IgD-negative memory B cell (primary cell): Measurements from ENCODE around the gene BRIX1. TPM values are rescaled to one million over a fixed set of nuclear protein-coding genes. Genes with fewer than 3 reads are reported as not detected.
"Not testable (repeated sequence)": the region's sequence is repeated elsewhere in the genome, so short reads cannot be mapped to it uniquely, and the experiment has no call there.

Experiments used
- H3K27ac Mint-ChIP-seq, 3 donors: one replicate each; pipeline ENCODE4 v1.8.0; 2020 to 2022; ENCODE audit warnings: mild to moderate bottlenecking in 3 of 3, mixed read lengths in 3 of 3, moderate library complexity in 1 of 3
- H3K27me3 Mint-ChIP-seq: one replicate; pipeline ENCODE4 v1.8.0; 2021; ENCODE audit warnings: mixed read lengths
- H3K36me3 Mint-ChIP-seq: one replicate; pipeline ENCODE4 v1.8.0; 2020; ENCODE audit warnings: mild to moderate bottlenecking, mixed read lengths
- H3K4me1 Mint-ChIP-seq, 3 donors: one replicate each; pipeline ENCODE4 v1.8.0; 2020 to 2022; ENCODE audit warnings: mixed read lengths in 3 of 3, mild to moderate bottlenecking in 1 of 3
- H3K4me3 Mint-ChIP-seq, 4 donors: one replicate each; pipeline ENCODE4 v1.8.0; 2020 to 2022; ENCODE audit warnings: mild to moderate bottlenecking in 4 of 4, mixed read lengths in 4 of 4, moderate library complexity in 3 of 4
- H3K9me3 Mint-ChIP-seq, 3 donors: one replicate each; pipeline ENCODE4 v1.8.0; 2020 to 2021; ENCODE audit warnings: mixed read lengths in 3 of 3, mild to moderate bottlenecking in 1 of 3
- polyA plus RNA-seq: library from polyadenylated mRNA; unstranded; fragments of 300-500 nt; fragmentation: Illumina TruSeq; gene quantifications from one replicate; pipeline ENCODE4 v1.2.3, GENCODE V29; 2021

The BRIX1 gene
- polyA plus RNA-seq, 1 donor from 2014 or later: 49.7 TPM

GRCh38 chr5:34968258-34968657 is 52.7 kb downstream of the BRIX1 start:
- no peak overlapping the region for H3K27ac Mint-ChIP-seq
- no peaks in the 10 kb centered on the region for H3K27me3 Mint-ChIP-seq
- H3K36me3 Mint-ChIP-seq: peaks cover 15% of the 10 kb centered on the region
- H3K4me3 Mint-ChIP-seq: no peak overlapping the region
- H3K4me1 Mint-ChIP-seq: no peaks in the 10 kb centered on the region
- peaks cover 3 to 9% (median 3%) of the 10 kb centered on the region in 3 donors for H3K9me3 Mint-ChIP-seq

GRCh38 chr5:34970552-34970951 is 55.0 kb downstream of the BRIX1 start:
- Mint-ChIP-seq H3K27me3 (peaks cover 3% of the 10 kb centered on the region), H3K27ac (no peak overlapping the region), H3K4me3 (no peak overlapping the region), H3K4me1 (no peaks in the 10 kb centered on the region), H3K9me3 (peaks cover 3 to 8% (median 3%) of the 10 kb centered on the region in 3 donors), H3K36me3 (peaks cover 17% of the 10 kb centered on the region)

GRCh38 chr5:34971655-34972054 is 56.1 kb downstream of the BRIX1 start:
- H3K4me3 Mint-ChIP-seq, H3K36me3 Mint-ChIP-seq, H3K9me3 Mint-ChIP-seq, H3K4me1 Mint-ChIP-seq, H3K27me3 Mint-ChIP-seq, H3K27ac Mint-ChIP-seq: not testable (repeated sequence)

Other genes starting within 250 kb of the BRIX1 start
- gene TTC23L, start 76.5 kb upstream of the BRIX1 start, polyA plus RNA-seq: not detected
- 15.0 TPM for gene RAD1, start 207 bp upstream of the BRIX1 start, polyA plus RNA-seq
- 14.8 TPM for gene DNAJC21, start 13.8 kb downstream of the BRIX1 start, polyA plus RNA-seq
- gene AGXT2, start 132.2 kb downstream of the BRIX1 start, polyA plus RNA-seq: not detected